Central memory CD4-positive, alpha-beta T cell (primary cell): ENCODE measurements around the gene LRMDA.
"Not testable (repeated sequence)": the region's sequence is repeated elsewhere in the genome, so short reads cannot be mapped to it uniquely, and the experiment has no call there.

Experiments used
- DNase-seq: peaks from one replicate; pipeline ENCODE4 v3.0.0; 2022

The LRMDA gene

GRCh38 chr10:76115471-76116155, 684.2 kb downstream of the LRMDA start:
- DNase-seq = no peak

GRCh38 chr10:76116523-76116922, 685.1 kb downstream of the LRMDA start:
- DNase-seq = no peak

GRCh38 chr10:76117949-76118348, 686.5 kb downstream of the LRMDA start:
- DNase-seq = no peak

- no peak for DNase-seq
Observed at GRCh38 chr10:76119036-76119435, 687.6 kb downstream of the LRMDA start.

GRCh38 chr10:76119515-76119914, 688.1 kb downstream of the LRMDA start:
- no peak for DNase-seq

- DNase-seq = no peak
Observed at GRCh38 chr10:76122056-76122455, 690.6 kb downstream of the LRMDA start.

GRCh38 chr10:76124280-76124679, 692.9 kb downstream of the LRMDA start:
- no peak for DNase-seq

GRCh38 chr10:76125900-76126299, 694.5 kb downstream of the LRMDA start:
- DNase-seq = no peak

GRCh38 chr10:76126607-76127527, 695.4 kb downstream of the LRMDA start:
- DNase-seq = no peak

- no peak for DNase-seq
Observed at GRCh38 chr10:76127984-76128589, 696.7 kb downstream of the LRMDA start.

GRCh38 chr10:76129213-76129612, 697.8 kb downstream of the LRMDA start:
- DNase-seq = no peak

GRCh38 chr10:76130892-76131291, 699.5 kb downstream of the LRMDA start:
- DNase-seq = no peak

- no peak for DNase-seq
Observed at GRCh38 chr10:76133597-76134255, 702.3 kb downstream of the LRMDA start.

- no peak for DNase-seq
Observed at GRCh38 chr10:76136961-76137360, 705.5 kb downstream of the LRMDA start.

GRCh38 chr10:76138286-76138685, 706.9 kb downstream of the LRMDA start:
- no peak for DNase-seq

- DNase-seq = no peak
Observed at GRCh38 chr10:76138906-76139305, 707.5 kb downstream of the LRMDA start.

- no peak for DNase-seq
Observed at GRCh38 chr10:76139431-76139830, 708.0 kb downstream of the LRMDA start.

GRCh38 chr10:76141376-76141775, 710.0 kb downstream of the LRMDA start:
- DNase-seq = no peak

- DNase-seq = not testable (repeated sequence)
Observed at GRCh38 chr10:76148217-76148616, 716.8 kb downstream of the LRMDA start.

GRCh38 chr10:76149182-76149581, 717.8 kb downstream of the LRMDA start:
- no peak for DNase-seq

GRCh38 chr10:76149602-76150138, 718.2 kb downstream of the LRMDA start:
- DNase-seq = no peak

GRCh38 chr10:76150139-76150875, 718.9 kb downstream of the LRMDA start:
- no peak for DNase-seq
